SK-N-MC (cell line): ENCODE measurements around the gene ABI3BP.

Experiments
- EZH2 ChIP-seq: fragments of 200-600 bp; sonication (generic); IDR thresholded peaks from one replicate; pipeline ENCODE4 v1.6.1; 2017; ENCODE audit warnings: antibody characterized with exemption
- FOXP2 ChIP-seq: optimal IDR thresholded peaks from 2 replicates; pipeline ENCODE3; 2011; ENCODE audit warnings: mild to moderate bottlenecking, moderate library complexity; ENCODE audit not compliant: insufficient read depth; ENCODE audit errors: extremely low read length, control extremely low read depth
- POLR2AphosphoS5 ChIP-seq: IDR thresholded peaks from 2 replicates; pipeline ENCODE4 v1.6.1; 2012; ENCODE audit warnings: mild to moderate bottlenecking, low read depth, low read length, borderline replicate concordance

GRCh38 chr3:100710261-100710968 lies 282.8 kb downstream of the ABI3BP start:
- TF ChIP-seq POLR2AphosphoS5 (no peak), EZH2 (no peak), FOXP2 (no peak)
